ENCODE measurements around the gene REPIN1.

Gene REPIN1

DNA sequence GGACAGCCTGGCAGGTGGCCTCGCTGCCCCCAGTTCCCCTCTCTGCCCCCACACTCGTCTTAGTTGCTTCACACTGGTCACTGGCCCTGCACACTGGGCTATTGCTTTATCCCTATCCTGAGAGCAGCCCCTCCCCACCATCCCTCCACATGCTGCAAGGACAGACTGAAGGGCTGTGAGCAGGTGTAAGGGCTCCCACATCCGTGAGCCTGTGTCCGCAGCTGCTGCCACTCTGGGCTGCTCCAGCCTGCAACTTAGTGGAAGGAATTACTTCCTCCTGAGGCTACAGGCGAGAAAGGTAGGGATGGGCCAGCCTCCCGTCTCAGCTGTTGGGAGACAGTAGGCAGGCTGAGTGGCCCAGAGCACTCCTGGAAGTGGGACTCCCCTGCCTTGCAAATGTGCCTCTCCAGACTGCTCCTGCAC, 31.0 kb upstream of the REPIN1 start:
- TF ChIP-seq, protein P1, sequence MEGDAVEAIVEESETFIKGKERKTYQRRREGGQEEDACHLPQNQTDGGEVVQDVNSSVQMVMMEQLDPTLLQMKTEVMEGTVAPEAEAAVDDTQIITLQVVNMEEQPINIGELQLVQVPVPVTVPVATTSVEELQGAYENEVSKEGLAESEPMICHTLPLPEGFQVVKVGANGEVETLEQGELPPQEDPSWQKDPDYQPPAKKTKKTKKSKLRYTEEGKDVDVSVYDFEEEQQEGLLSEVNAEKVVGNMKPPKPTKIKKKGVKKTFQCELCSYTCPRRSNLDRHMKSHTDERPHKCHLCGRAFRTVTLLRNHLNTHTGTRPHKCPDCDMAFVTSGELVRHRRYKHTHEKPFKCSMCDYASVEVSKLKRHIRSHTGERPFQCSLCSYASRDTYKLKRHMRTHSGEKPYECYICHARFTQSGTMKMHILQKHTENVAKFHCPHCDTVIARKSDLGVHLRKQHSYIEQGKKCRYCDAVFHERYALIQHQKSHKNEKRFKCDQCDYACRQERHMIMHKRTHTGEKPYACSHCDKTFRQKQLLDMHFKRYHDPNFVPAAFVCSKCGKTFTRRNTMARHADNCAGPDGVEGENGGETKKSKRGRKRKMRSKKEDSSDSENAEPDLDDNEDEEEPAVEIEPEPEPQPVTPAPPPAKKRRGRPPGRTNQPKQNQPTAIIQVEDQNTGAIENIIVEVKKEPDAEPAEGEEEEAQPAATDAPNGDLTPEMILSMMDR (IDR thresholded peaks at IDR 0.05; ENCODE audit: borderline replicate concordance, insufficient read depth, low read depth, low read length) = no peak

DNA sequence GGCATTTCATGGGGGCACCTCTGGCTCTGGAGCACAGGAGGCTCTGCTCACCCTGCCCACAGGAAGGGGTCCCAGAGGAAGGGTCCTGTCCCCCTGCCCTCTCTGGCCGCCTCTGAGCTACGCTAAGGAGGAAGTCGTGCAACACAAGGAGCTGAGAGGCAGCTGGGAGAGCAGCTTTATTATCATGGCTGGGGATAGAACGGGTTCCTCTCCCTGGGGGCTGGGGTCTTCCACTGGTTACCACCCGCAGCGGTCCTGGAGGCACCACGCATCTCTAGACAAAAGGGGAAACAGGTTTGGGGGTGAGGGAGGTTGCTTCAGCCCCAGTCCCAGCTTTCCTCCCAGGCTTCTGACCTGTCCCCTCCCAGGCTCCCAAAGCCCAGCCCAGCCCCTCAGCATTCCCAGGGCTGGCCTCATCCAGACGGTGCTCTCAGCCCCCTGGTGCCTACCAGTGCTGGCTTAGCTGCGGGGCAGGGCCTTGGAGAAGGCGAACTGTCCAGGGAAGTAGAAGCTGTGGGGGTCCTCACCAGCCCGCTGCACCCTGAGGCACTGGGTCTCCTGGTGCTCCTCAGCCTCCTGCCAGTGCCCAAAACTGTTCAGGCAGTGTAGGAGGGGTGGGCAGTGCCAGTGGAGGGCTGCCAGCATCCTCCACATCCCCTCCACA, 30.3 kb upstream of the REPIN1 start:
- TF ChIP-seq, protein P1 (IDR thresholded peaks at IDR 0.05; ENCODE audit: borderline replicate concordance, insufficient read depth, low read depth, low read length) = no peak
- no peak overlapping the region for H3K4me3 ChIP-seq (ENCODE audit: low read depth, low read length)

More for the DNA sequence above, 31.0 kb upstream of the REPIN1 start:
- H3K4me3 ChIP-seq (ENCODE audit: low read depth, low read length) = no peak overlapping the region

DNA sequence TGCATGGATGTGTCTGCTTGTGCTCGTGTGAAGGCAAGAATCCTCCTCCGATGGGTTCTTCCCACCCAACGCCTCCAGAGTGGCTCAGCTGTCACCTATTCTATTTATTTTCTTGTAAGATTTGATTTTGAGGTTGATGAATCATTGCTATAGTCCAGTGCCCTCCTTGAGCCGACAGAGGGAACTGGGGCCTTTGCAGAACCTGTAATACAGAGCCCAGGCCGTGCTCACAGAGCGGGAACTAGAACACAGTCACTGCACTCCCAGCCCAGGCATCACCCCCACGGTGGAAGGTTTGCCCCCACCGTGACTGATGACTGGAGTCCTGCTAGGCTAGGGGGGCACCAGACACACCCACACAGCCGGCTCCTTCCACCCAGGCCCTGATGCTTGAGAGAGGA, 29.2 kb upstream of the REPIN1 start:
- TF ChIP-seq, protein P1 (IDR thresholded peaks at IDR 0.05; ENCODE audit: borderline replicate concordance, insufficient read depth, low read depth, low read length) = no peak
- H3K4me3 ChIP-seq (ENCODE audit: low read depth, low read length) = no peak overlapping the region

DNA sequence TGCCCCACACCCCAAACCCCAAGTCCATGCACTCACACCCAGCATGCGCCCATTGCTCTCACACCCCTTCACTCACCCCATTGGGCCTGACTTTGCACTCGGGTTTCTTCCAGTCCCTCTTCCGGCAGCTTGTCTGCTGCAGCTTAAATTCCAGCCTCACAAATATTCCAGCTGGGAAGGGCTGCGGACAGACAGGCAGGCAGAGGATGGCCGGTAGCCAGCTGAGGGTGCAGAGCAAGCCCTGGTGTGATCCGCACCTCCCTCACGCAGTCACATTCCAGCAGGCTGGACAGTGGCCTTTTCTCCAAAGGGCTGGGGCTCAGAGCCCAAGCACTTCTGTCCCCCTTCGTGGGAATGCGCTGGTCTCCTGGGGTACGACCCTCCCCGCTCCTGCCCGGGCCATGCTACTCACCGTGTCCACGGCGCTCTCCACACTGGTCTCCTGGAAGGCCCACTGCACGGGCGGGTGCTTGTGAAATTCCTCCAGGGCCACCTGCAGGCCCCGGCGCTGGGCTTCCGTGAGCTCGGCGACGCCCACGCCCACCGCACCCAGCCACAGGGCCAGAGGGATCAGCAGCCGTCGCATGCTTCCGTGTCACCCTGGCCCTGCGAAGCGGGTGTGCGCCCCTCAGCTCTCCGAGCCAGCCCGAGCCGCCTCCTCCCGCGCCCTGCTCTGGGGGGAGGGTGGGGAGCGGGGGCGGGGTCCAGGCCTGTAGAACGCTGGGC, 28.4 kb upstream of the REPIN1 start:
- TF ChIP-seq, protein P1 (IDR thresholded peaks at IDR 0.05; ENCODE audit: borderline replicate concordance, insufficient read depth, low read depth, low read length) = no peak
- H3K4me3 ChIP-seq (ENCODE audit: low read depth, low read length) = no peak overlapping the region

DNA sequence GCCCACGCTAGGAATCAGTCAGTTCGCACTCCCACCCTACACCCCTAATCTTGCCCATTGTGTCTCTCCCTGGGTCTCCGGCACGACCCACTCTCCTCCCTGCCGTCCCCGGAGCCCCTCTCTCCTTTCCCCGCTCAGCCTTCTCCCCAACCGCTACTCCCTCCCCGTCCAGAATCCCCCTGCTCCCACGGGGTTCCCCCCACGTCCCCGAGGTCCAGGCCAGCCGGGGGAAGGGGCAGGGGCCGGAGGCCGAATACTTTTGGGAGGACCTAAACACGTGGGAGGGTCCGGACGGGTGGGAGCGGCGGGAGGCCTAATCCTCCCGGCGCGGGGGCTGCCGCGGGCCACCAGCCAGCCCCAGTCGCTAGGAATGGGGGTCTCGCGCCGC, 27.8 kb upstream of the REPIN1 start:
- TF ChIP-seq, protein P1 (IDR thresholded peaks at IDR 0.05; ENCODE audit: borderline replicate concordance, insufficient read depth, low read depth, low read length) = no peak
- H3K4me3 ChIP-seq (ENCODE audit: low read depth, low read length) = no peak overlapping the region

DNA sequence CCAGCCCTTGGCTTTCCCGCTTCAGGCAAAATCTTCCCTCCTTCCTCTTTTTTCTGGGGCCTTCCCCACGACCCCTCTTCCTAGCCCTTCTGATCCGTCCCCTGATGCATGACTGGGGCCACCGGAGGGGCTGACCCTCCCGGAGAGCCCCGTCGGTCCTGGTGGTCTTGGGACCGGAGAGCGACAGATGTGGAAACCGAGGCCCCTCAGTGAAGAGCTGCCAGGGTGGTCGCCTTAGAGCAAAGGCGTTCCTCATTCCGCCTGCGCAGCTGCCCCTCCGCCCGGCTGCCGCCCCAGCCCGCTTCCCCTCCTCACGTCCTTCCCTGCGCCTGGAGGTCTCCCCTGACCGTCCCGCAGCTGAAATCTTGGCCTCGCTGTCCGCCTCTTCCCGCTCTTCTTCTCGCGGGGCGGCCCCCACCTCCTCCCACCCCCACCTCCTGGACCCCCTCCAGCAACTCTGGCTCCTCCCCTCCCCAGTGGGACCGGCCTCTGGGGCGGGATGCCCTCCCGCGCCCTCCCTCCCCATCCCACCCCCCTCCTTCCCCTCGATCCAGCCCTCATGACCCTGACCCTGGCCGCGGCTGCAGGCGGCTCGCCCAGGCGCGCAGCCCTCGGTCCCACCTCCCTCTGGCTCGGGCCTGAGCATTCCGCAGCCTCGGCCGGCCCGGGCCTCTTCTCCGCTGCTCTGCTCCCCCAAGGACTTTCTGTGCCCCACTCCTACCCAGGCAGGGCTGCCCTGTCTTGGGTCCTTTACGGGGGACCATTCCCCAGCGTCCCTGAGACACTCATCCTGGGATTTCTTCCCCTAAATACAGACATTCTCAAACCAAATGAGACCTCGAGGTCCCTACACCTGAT, 27.1 kb upstream of the REPIN1 start, which contains the start of gene RARRES2:
Gene RARRES2, minus strand, starts transcription at position 367 of the 858 bp plus-strand sequence. CDS start 1,020 bp downstream, outside the sequence.
- TF ChIP-seq, protein P1 (IDR thresholded peaks at IDR 0.05; ENCODE audit: borderline replicate concordance, insufficient read depth, low read depth, low read length) = no peak
- no peak within 1 kb of the TSS for H3K4me3 ChIP-seq (ENCODE audit: low read depth, low read length)
